DOHH2 (cell line): Measurements from ENCODE around the gene PRKCZ.

Source experiments
- EZH2phosphoT487 ChIP-seq: fragments of 200-600 bp; sonication (generic); IDR thresholded peaks from 2 replicates; pipeline ENCODE4 v1.6.1; 2017; ENCODE audit warnings: borderline replicate concordance, mild to moderate bottlenecking, antibody characterized with exemption, low read length, moderate library complexity, mixed read lengths
- TF ChIP-seq, protein P1 (sequence below): fragments of 200-600 bp; sonication (generic); IDR thresholded peaks from one replicate; pipeline ENCODE4 v1.5.1; 2014; ENCODE audit warnings: antibody characterized with exemption, mild to moderate bottlenecking, low read depth, low read length; ENCODE audit not compliant: poor library complexity, severe bottlenecking

DNA sequence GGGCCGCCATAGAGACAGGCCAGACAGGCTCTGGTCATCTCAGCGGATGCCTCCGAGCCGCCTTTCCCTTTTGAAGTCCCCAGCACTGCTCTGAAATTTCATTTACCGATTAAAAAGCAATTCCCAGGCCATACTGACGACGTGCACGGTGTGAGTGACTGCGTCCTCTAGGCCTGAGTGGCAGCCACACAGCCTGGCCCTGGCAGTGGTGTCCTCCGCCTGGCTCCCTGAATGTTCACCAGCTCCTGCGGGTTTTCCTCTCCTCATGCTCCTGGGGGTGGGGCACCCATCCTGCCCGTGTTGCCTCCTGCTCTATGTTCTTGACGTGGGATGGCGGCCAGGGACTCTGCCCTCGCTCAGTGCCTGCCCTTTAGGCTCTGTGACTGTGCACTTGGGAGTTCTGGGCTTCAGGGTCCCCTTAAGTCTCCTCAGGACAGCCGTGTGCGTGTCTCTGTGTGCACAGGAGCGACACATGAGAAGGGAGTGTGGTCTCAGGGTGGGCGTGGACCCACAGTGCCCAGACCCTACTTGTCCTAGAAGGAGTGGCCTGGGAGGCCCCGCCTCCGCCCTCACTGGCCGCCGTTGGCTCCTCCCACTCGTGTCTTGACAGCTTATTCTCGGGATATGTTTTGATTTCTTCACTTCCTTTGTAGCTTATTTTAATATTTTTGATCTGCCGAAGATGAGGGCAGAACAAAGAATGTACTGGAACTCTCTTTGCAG is 181.5 kb downstream of the PRKCZ start:
- TF ChIP-seq, protein P1, sequence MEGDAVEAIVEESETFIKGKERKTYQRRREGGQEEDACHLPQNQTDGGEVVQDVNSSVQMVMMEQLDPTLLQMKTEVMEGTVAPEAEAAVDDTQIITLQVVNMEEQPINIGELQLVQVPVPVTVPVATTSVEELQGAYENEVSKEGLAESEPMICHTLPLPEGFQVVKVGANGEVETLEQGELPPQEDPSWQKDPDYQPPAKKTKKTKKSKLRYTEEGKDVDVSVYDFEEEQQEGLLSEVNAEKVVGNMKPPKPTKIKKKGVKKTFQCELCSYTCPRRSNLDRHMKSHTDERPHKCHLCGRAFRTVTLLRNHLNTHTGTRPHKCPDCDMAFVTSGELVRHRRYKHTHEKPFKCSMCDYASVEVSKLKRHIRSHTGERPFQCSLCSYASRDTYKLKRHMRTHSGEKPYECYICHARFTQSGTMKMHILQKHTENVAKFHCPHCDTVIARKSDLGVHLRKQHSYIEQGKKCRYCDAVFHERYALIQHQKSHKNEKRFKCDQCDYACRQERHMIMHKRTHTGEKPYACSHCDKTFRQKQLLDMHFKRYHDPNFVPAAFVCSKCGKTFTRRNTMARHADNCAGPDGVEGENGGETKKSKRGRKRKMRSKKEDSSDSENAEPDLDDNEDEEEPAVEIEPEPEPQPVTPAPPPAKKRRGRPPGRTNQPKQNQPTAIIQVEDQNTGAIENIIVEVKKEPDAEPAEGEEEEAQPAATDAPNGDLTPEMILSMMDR, result no peak
- no peak for TF ChIP-seq EZH2phosphoT487
